Neuronal stem cell (in vitro differentiated cells): Measurements from ENCODE around the gene STXBP5.
A peak's percentile ranks its signal among the peaks of the same experiment; 100 is the strongest.

Experiments used
- DNase-seq: peaks from one replicate; pipeline ENCODE4 v3.0.0-alpha.2; 2013; ENCODE audit warnings: low spot score
- H2AFZ ChIP-seq: one replicate; pipeline ENCODE4 v1.6.1; 2013; ENCODE audit warnings: mild to moderate bottlenecking, low read length, inconsistent platforms
- H2AK5ac ChIP-seq: 2 replicates; pipeline ENCODE4 v1.6.1; 2013; ENCODE audit warnings: low read depth, mild to moderate bottlenecking, inconsistent platforms, low read length, moderate library complexity, mixed read lengths
- H2BK120ac ChIP-seq: 2 replicates; pipeline ENCODE4 v1.6.1; 2013; ENCODE audit warnings: low read depth, mild to moderate bottlenecking, inconsistent platforms, low read length, moderate library complexity, mixed read lengths
- H2BK12ac ChIP-seq: one replicate; pipeline ENCODE4 v1.6.1; 2013; ENCODE audit warnings: low read length, inconsistent platforms
- H2BK15ac ChIP-seq: 2 replicates; pipeline ENCODE4 v1.6.1; 2013; ENCODE audit warnings: mild to moderate bottlenecking, low read length, inconsistent platforms, mixed read lengths
- H2BK5ac ChIP-seq: one replicate; pipeline ENCODE4 v1.6.1; 2013; ENCODE audit warnings: inconsistent platforms, mild to moderate bottlenecking, low read length, moderate library complexity
- H3K14ac ChIP-seq: one replicate; pipeline ENCODE4 v1.6.1; 2013; ENCODE audit warnings: low read length, inconsistent platforms
- H3K18ac ChIP-seq: 2 replicates; pipeline ENCODE4 v1.6.1; 2013; ENCODE audit warnings: low read length, inconsistent platforms
- H3K23ac ChIP-seq: 2 replicates; pipeline ENCODE4 v1.6.1; 2013; ENCODE audit warnings: low read depth, mild to moderate bottlenecking, mixed read lengths, low read length, inconsistent platforms; ENCODE audit not compliant: poor library complexity
- H3K27ac ChIP-seq: replicated peaks from 3 replicates; pipeline ENCODE4 v1.5.1; 2013; ENCODE audit warnings: low read length, inconsistent platforms
- H3K27me3 ChIP-seq, 3 experiments: 2 replicates each; pipeline ENCODE4 v1.6.1; 2013; ENCODE audit warnings: low read length in 3 of 3, mild to moderate bottlenecking in 2 of 3, inconsistent platforms in 1 of 3, low read depth in 1 of 3, mixed read lengths in 1 of 3, moderate library complexity in 1 of 3; ENCODE audit not compliant: control insufficient read depth in 3 of 3, insufficient read depth in 3 of 3
- H3K36me3 ChIP-seq, 2 donors: replicated peaks in 1 of 2; 2 replicates each; pipeline ENCODE4 v1.6.1; 2013; ENCODE audit warnings: low read length in 2 of 2; ENCODE audit not compliant: control insufficient read depth in 2 of 2, insufficient read depth in 2 of 2
- H3K4ac ChIP-seq: 2 replicates; pipeline ENCODE4 v1.6.1; 2013; ENCODE audit warnings: inconsistent platforms, mild to moderate bottlenecking, low read length, moderate library complexity
- H3K4me1 ChIP-seq, 2 donors: 1 replicate in 1 of 2; 2 replicates in 1 of 2; pipeline ENCODE4 v1.6.1; 2013; ENCODE audit warnings: low read length in 2 of 2, low read depth in 1 of 2; ENCODE audit not compliant: control insufficient read depth in 2 of 2, insufficient read depth in 1 of 2
- H3K4me2 ChIP-seq: one replicate; pipeline ENCODE4 v1.6.1; 2013; ENCODE audit warnings: mild to moderate bottlenecking, low read length, inconsistent platforms; ENCODE audit not compliant: insufficient read depth, poor library complexity, severe bottlenecking
- H3K4me3 ChIP-seq, 2 donors: 2 replicates each; pipeline ENCODE4 v1.5.1; 2013; ENCODE audit warnings: low read length in 2 of 2, mild to moderate bottlenecking in 2 of 2, inconsistent platforms in 1 of 2, moderate library complexity in 1 of 2
- H3K79me1 ChIP-seq: one replicate; pipeline ENCODE4 v1.6.1; 2013; ENCODE audit warnings: low read depth, mild to moderate bottlenecking, inconsistent platforms, low read length, moderate library complexity
- H3K9ac ChIP-seq: one replicate; pipeline ENCODE4 v1.6.1; 2013; ENCODE audit warnings: mild to moderate bottlenecking, low read depth, low read length, inconsistent platforms; ENCODE audit not compliant: poor library complexity
- H3K9me3 ChIP-seq, 2 donors: replicated peaks in 1 of 2; 2 replicates each; pipeline versions ENCODE3 to v1.6.1; 2013; ENCODE audit warnings: low read length in 2 of 2, mild to moderate bottlenecking in 2 of 2, inconsistent platforms in 1 of 2, low read depth in 1 of 2, mixed read lengths in 1 of 2, moderate library complexity in 1 of 2; ENCODE audit not compliant: control insufficient read depth in 2 of 2, insufficient read depth in 1 of 2
- H4K8ac ChIP-seq: one replicate; pipeline ENCODE4 v1.6.1; 2013; ENCODE audit warnings: low read depth, mild to moderate bottlenecking, inconsistent platforms, low read length, moderate library complexity
- H4K91ac ChIP-seq: one replicate; pipeline ENCODE4 v1.6.1; 2013; ENCODE audit warnings: low read length, low read depth, mild to moderate bottlenecking, inconsistent platforms; ENCODE audit not compliant: poor library complexity
- WGBS, 2 donors: extraction: QIAGEN DNeasy Blood & Tissue Kit; methylation state at CpG; one replicate each; pipeline ENCODE4 v1.1.7; 2013; ENCODE audit warnings: missing lambda C conversion rate in 2 of 2, mixed read lengths in 1 of 2; ENCODE audit not compliant: insufficient read length in 2 of 2, insufficient replicate concordance in 1 of 2; ENCODE audit errors: extremely low coverage in 2 of 2; 5-methylcytosine and 5-hydroxymethylcytosine counted together

Gene STXBP5

GRCh38 chr6:147222160-147222838, 18.1 kb downstream of the STXBP5 start:
- WGBS, 2 donors, result no CpG with 5 or more reads among the region's 4 CpGs
- Histone ChIP-seq H3K4me3 (no peak overlapping the region), H2BK5ac (no peak overlapping the region), H2AK5ac (no peak overlapping the region), H3K36me3 (peaks cover 0 to 4% of the 10 kb centered on the region in 2 donors), H2AFZ (peak overlapping the region; percentile 49), H3K14ac (no peak overlapping the region), H3K9me3 (no peaks in the 10 kb centered on the region), H3K9ac (no peak overlapping the region), H3K4me1 (no peaks in the 10 kb centered on the region), H2BK15ac (no peak overlapping the region), H3K27me3 (no peaks in the 10 kb centered on the region), H4K8ac (no peak overlapping the region), H2BK120ac (no peak overlapping the region), H3K23ac (no peak overlapping the region), H2BK12ac (no peak overlapping the region), H4K91ac (no peak overlapping the region), H3K79me1 (no peaks in the 10 kb centered on the region), H3K18ac (no peak overlapping the region), H3K4ac (no peak overlapping the region), H3K27ac (no peak overlapping the region), H3K4me2 (no peak overlapping the region)
- DNase-seq, result no peak

GRCh38 chr6:147223736-147224135, 19.5 kb downstream of the STXBP5 start:
- H3K27ac ChIP-seq, result no peak overlapping the region
- no peaks in the 10 kb centered on the region for H3K9me3 ChIP-seq
- DNase-seq, result no peak
- H3K14ac ChIP-seq, result no peak overlapping the region
- no peak overlapping the region for H3K23ac ChIP-seq
- no peaks in the 10 kb centered on the region for H3K27me3 ChIP-seq
- peaks cover 0 to under 1% of the 10 kb centered on the region in 2 donors for H3K36me3 ChIP-seq
- no peak overlapping the region for H2BK12ac ChIP-seq
- no peak overlapping the region for H4K91ac ChIP-seq
- no peak overlapping the region for H3K4me2 ChIP-seq
- H4K8ac ChIP-seq, result no peak overlapping the region
- H3K9ac ChIP-seq, result no peak overlapping the region
- WGBS, 2 donors, result no CpG with 5 or more reads among the region's 3 CpGs
- no peak overlapping the region for H2BK120ac ChIP-seq
- no peak overlapping the region for H3K4ac ChIP-seq
- H3K4me1 ChIP-seq, result peaks cover 0 to 4% of the 10 kb centered on the region in 2 donors
- H3K79me1 ChIP-seq, result no peaks in the 10 kb centered on the region
- no peak overlapping the region for H2AFZ ChIP-seq
- H3K4me3 ChIP-seq, result no peak overlapping the region
- H3K18ac ChIP-seq, result no peak overlapping the region
- no peak overlapping the region for H2AK5ac ChIP-seq
- no peak overlapping the region for H2BK15ac ChIP-seq
- H2BK5ac ChIP-seq, result no peak overlapping the region

- Histone ChIP-seq H2AK5ac (no peak overlapping the region), H2AFZ (no peak overlapping the region), H3K9me3 (no peaks in the 10 kb centered on the region), H3K14ac (no peak overlapping the region), H3K4me1 (peaks cover 0 to 4% of the 10 kb centered on the region in 2 donors), H4K91ac (no peak overlapping the region), H2BK15ac (no peak overlapping the region), H4K8ac (no peak overlapping the region), H3K36me3 (no peaks in the 10 kb centered on the region), H3K27me3 (no peaks in the 10 kb centered on the region), H3K9ac (no peak overlapping the region), H3K27ac (no peak overlapping the region), H3K4me3 (no peak overlapping the region), H3K4me2 (no peak overlapping the region), H3K18ac (no peak overlapping the region), H3K23ac (no peak overlapping the region), H2BK5ac (no peak overlapping the region), H3K4ac (no peak overlapping the region), H2BK120ac (no peak overlapping the region), H2BK12ac (no peak overlapping the region), H3K79me1 (no peaks in the 10 kb centered on the region)
- WGBS, 2 donors, result no CpG with 5 or more reads among the region's 2 CpGs
- no peak for DNase-seq
These were observed 22.0 kb downstream of the STXBP5 start for GRCh38 chr6:147226163-147226724.

GRCh38 chr6:147226877-147227276, 22.7 kb downstream of the STXBP5 start:
- no peak overlapping the region for H4K91ac ChIP-seq
- no peak for DNase-seq
- no peak overlapping the region for H2BK15ac ChIP-seq
- H2AK5ac ChIP-seq, result no peak overlapping the region
- no peak overlapping the region for H2BK12ac ChIP-seq
- no peak overlapping the region for H2BK120ac ChIP-seq
- no peak overlapping the region for H3K4me3 ChIP-seq
- no peaks in the 10 kb centered on the region for H3K79me1 ChIP-seq
- no peaks in the 10 kb centered on the region for H3K36me3 ChIP-seq
- no peak overlapping the region for H2BK5ac ChIP-seq
- no peak overlapping the region for H3K18ac ChIP-seq
- H3K27me3 ChIP-seq, result no peaks in the 10 kb centered on the region
- WGBS, 2 donors, result no CpG with 5 or more reads among the region's 1 CpG
- no peak overlapping the region for H3K27ac ChIP-seq
- no peaks in the 10 kb centered on the region for H3K9me3 ChIP-seq
- no peak overlapping the region for H3K23ac ChIP-seq
- H3K9ac ChIP-seq, result no peak overlapping the region
- H4K8ac ChIP-seq, result no peak overlapping the region
- H3K4me1 ChIP-seq, result peaks cover 0 to 4% of the 10 kb centered on the region in 2 donors
- no peak overlapping the region for H2AFZ ChIP-seq
- H3K4me2 ChIP-seq, result no peak overlapping the region
- H3K14ac ChIP-seq, result no peak overlapping the region
- H3K4ac ChIP-seq, result no peak overlapping the region
